RWPE2 (cell line): ENCODE data around the gene OSBPL2.

ENCODE experiments used
- ATAC-seq: fragments of 200-7000 bp; cut with Tn5 transposase; 3 replicates; pipeline ENCODE4 v1.9.1; 2021; ENCODE audit warnings: low read depth
- DNase-seq: peaks from one replicate; pipeline ENCODE4 v3.0.0-alpha.2; 2020; ENCODE audit warnings: low spot score
- H3K27ac ChIP-seq: fragments of 450-650 bp; 2 replicates; pipeline ENCODE4 v1.5.1; 2017; ENCODE audit warnings: mild to moderate bottlenecking; ENCODE audit not compliant: poor library complexity, severe bottlenecking
- H3K27me3 ChIP-seq: fragments of 250-450 bp; sonication (Bioruptor Pico); 2 replicates; pipeline ENCODE4 v1.5.1; 2021; ENCODE audit warnings: mild to moderate bottlenecking, moderate library complexity; ENCODE audit not compliant: insufficient read depth, poor library complexity, severe bottlenecking
- H3K36me3 ChIP-seq: fragments of 250-450 bp; sonication (Bioruptor Pico); 2 replicates; pipeline ENCODE4 v1.5.1; 2020; ENCODE audit warnings: low read depth, mild to moderate bottlenecking, moderate library complexity
- H3K4me1 ChIP-seq: fragments of 250-450 bp; sonication (Bioruptor Pico); 2 replicates; pipeline ENCODE4 v1.5.1; 2021; ENCODE audit warnings: mild to moderate bottlenecking, moderate library complexity; ENCODE audit not compliant: insufficient read depth, poor library complexity, severe bottlenecking
- H3K4me3 ChIP-seq: fragments of 250-450 bp; sonication (Bioruptor Pico); 2 replicates; pipeline ENCODE4 v1.5.1; 2021; ENCODE audit warnings: mild to moderate bottlenecking, moderate library complexity; ENCODE audit not compliant: severe bottlenecking
- H3K9me3 ChIP-seq: fragments of 250-450 bp; sonication (Bioruptor Pico); 2 replicates; pipeline ENCODE4 v1.5.1; 2021; ENCODE audit warnings: mild to moderate bottlenecking, moderate library complexity; ENCODE audit not compliant: severe bottlenecking
- TF ChIP-seq, protein P1 (sequence below): fragments of 450-650 bp; IDR thresholded peaks from one replicate; pipeline ENCODE4 v1.5.1; 2017; ENCODE audit warnings: mild to moderate bottlenecking, moderate library complexity; ENCODE audit not compliant: poor library complexity, severe bottlenecking

The OSBPL2 gene

GRCh38 chr20:62214067-62214466 lies 24.3 kb upstream of the OSBPL2 start:
- DNase-seq (no peak), ATAC-seq (peak; percentile 11; the same call in 1 of the 3 replicates)
- TF ChIP-seq, protein P1, sequence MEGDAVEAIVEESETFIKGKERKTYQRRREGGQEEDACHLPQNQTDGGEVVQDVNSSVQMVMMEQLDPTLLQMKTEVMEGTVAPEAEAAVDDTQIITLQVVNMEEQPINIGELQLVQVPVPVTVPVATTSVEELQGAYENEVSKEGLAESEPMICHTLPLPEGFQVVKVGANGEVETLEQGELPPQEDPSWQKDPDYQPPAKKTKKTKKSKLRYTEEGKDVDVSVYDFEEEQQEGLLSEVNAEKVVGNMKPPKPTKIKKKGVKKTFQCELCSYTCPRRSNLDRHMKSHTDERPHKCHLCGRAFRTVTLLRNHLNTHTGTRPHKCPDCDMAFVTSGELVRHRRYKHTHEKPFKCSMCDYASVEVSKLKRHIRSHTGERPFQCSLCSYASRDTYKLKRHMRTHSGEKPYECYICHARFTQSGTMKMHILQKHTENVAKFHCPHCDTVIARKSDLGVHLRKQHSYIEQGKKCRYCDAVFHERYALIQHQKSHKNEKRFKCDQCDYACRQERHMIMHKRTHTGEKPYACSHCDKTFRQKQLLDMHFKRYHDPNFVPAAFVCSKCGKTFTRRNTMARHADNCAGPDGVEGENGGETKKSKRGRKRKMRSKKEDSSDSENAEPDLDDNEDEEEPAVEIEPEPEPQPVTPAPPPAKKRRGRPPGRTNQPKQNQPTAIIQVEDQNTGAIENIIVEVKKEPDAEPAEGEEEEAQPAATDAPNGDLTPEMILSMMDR = peak; percentile 34
- H3K9me3 ChIP-seq = no peaks in the 10 kb centered on the region
- no peak overlapping the region for H3K4me3 ChIP-seq
- no peaks in the 10 kb centered on the region for H3K36me3 ChIP-seq
- H3K4me1 ChIP-seq = no peaks in the 10 kb centered on the region
- no peak overlapping the region for H3K27ac ChIP-seq
- peaks cover 70% of the 10 kb centered on the region for H3K27me3 ChIP-seq

- peaks cover 73% of the 10 kb centered on the region for H3K27me3 ChIP-seq
- H3K4me3 ChIP-seq = no peak overlapping the region
- H3K4me1 ChIP-seq = no peaks in the 10 kb centered on the region
- peak; percentile 18; the same call in 2 of the 3 replicates for ATAC-seq
- TF ChIP-seq, protein P1 = no peak
- no peaks in the 10 kb centered on the region for H3K9me3 ChIP-seq
- H3K36me3 ChIP-seq = no peaks in the 10 kb centered on the region
- no peak overlapping the region for H3K27ac ChIP-seq
- DNase-seq = no peak
Observed at GRCh38 chr20:62215020-62215990, 23.0 kb upstream of the OSBPL2 start.

DNA sequence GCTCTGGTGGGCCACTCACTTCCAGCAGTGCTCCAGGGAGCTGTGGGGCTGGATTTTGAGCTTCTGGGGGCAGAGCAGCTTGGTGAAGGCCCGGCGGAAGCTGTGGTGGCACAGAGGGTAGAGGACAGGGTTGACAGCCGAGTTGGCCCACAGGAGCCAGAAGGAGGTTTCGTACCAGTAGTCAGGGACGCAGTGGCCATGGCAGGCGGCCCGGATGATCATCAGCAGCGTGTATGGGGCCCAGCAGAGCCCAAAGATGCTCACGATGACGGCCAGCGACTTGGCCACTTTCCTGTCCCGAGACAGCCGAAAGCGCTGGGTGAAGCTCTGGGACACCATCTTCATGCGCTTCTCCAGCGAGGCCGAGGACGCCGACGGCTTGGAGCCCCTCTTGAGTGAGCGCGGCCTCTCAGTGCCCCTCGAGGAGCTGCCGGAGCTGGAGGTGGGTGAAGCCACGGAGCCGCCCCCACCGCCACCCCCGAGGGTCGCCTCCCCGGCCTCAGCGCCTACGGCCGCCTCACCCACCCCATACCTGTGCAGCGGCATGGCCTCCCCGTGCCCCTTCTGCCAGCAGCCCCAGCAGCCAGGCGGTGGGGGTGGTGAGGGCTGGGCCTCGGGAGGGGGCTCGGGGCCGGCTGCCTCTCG lies 22.2 kb upstream of the OSBPL2 start:
- no peak overlapping the region for H3K4me3 ChIP-seq
- TF ChIP-seq, protein P1 = no peak
- no peaks in the 10 kb centered on the region for H3K4me1 ChIP-seq
- no peaks in the 10 kb centered on the region for H3K36me3 ChIP-seq
- no peak for DNase-seq
- no peaks in the 10 kb centered on the region for H3K9me3 ChIP-seq
- H3K27me3 ChIP-seq = peaks cover 73% of the 10 kb centered on the region
- H3K27ac ChIP-seq = no peak overlapping the region
- no peak for ATAC-seq

- no peak for DNase-seq
- TF ChIP-seq, protein P1 = no peak
- Histone ChIP-seq H3K4me1 (no peaks in the 10 kb centered on the region), H3K4me3 (no peak overlapping the region), H3K27ac (no peak overlapping the region), H3K36me3 (no peaks in the 10 kb centered on the region), H3K27me3 (peaks cover 77% of the 10 kb centered on the region), H3K9me3 (no peaks in the 10 kb centered on the region)
- ATAC-seq = no peak
Observed at GRCh38 chr20:62216636-62217566, 21.4 kb upstream of the OSBPL2 start.
